HG02973 (cell line): ENCODE measurements around the gene ARPC1A.
"Not testable (repeated sequence)": the region's sequence is repeated elsewhere in the genome, so short reads cannot be mapped to it uniquely, and the experiment has no call there.

ENCODE experiments used
- ATAC-seq: cut with Tn5 transposase; IDR thresholded peaks from one replicate; pipeline ENCODE4 v1.9.1; 2021; ENCODE audit warnings: moderate library complexity; ENCODE audit not compliant: unreplicated experiment

ARPC1A gene

GRCh38 chr7:99325592-99326407, at the start of gene ARPC1A:
TSS of gene ARPC1A (plus strand) at chr7:99325898. CDS start at chr7:99333354, 7,456 bp downstream.
- peak; percentile 86 for ATAC-seq

GRCh38 chr7:99278180-99278579, 47.5 kb upstream of the ARPC1A start:
- ATAC-seq = no peak

- not testable (repeated sequence) for ATAC-seq
Observed at GRCh38 chr7:99284165-99284564, 41.5 kb upstream of the ARPC1A start.

- ATAC-seq = no peak
Observed at GRCh38 chr7:99287779-99288534, 37.7 kb upstream of the ARPC1A start.

- ATAC-seq = no peak
Observed at GRCh38 chr7:99289185-99289584, 36.5 kb upstream of the ARPC1A start.

GRCh38 chr7:99290148-99290547, 35.5 kb upstream of the ARPC1A start:
- ATAC-seq = not testable (repeated sequence)

GRCh38 chr7:99290980-99291607, 34.6 kb upstream of the ARPC1A start:
- no peak for ATAC-seq

- no peak for ATAC-seq
Observed at GRCh38 chr7:99292127-99292526, 33.6 kb upstream of the ARPC1A start.

- ATAC-seq = no peak
Observed at GRCh38 chr7:99293167-99293566, 32.5 kb upstream of the ARPC1A start.

- ATAC-seq = no peak
Observed at GRCh38 chr7:99293650-99294049, 32.0 kb upstream of the ARPC1A start.

- ATAC-seq = no peak
Observed at GRCh38 chr7:99296471-99296870, 29.2 kb upstream of the ARPC1A start.

GRCh38 chr7:99301496-99301895, 24.2 kb upstream of the ARPC1A start:
- ATAC-seq = no peak

- no peak for ATAC-seq
Observed at GRCh38 chr7:99305473-99306260, 20.0 kb upstream of the ARPC1A start.

GRCh38 chr7:99308461-99309074, 17.1 kb upstream of the ARPC1A start:
- ATAC-seq = no peak

GRCh38 chr7:99309111-99309510, 16.6 kb upstream of the ARPC1A start:
- no peak for ATAC-seq

GRCh38 chr7:99310004-99310403, 15.7 kb upstream of the ARPC1A start:
- no peak for ATAC-seq

GRCh38 chr7:99311702-99312101, 14.0 kb upstream of the ARPC1A start:
- no peak for ATAC-seq

- ATAC-seq = no peak
Observed at GRCh38 chr7:99312316-99313203, 13.1 kb upstream of the ARPC1A start.

- no peak for ATAC-seq
Observed at GRCh38 chr7:99313204-99313573, 12.5 kb upstream of the ARPC1A start.

- ATAC-seq = no peak
Observed at GRCh38 chr7:99314504-99314903, 11.2 kb upstream of the ARPC1A start.
